B cell (primary cell): Measurements from ENCODE around the gene ANKRD49. TPM values are rescaled to one million over a fixed set of nuclear protein-coding genes. Genes with fewer than 3 reads are reported as not detected.

Experiments used
- ATAC-seq: fragments of 200-7000 bp; cut with Tn5 transposase; one replicate; pipeline ENCODE4 v1.10.0; 2021; ENCODE audit warnings: low read depth, mild to moderate bottlenecking, moderate number of reproducible peaks, moderate library complexity
- CTCF ChIA-PET: fragments of 350-600 bp; sonication (Branson Sonifier 250); formaldehyde crosslinking; loops from one replicate; lab custom pipeline; 2021; ENCODE audit warnings: antibody characterized with exemption, inconsistent platforms; lab: Charles Lee
- POLR2A ChIA-PET: fragments of 350-600 bp; sonication (Branson Sonifier 250); formaldehyde crosslinking; loops from one replicate; lab custom pipeline; 2021; ENCODE audit warnings: antibody characterized with exemption; lab: Charles Lee
- DNase-seq: peaks from one replicate; pipeline ENCODE4 v3.0.0; 2013
- H2AFZ ChIP-seq: 2 replicates; pipeline ENCODE4 v1.6.1; 2012; ENCODE audit warnings: mild to moderate bottlenecking, low read depth, low read length; ENCODE audit not compliant: insufficient read depth, poor library complexity, severe bottlenecking
- H3K27ac ChIP-seq, 2 donors: 1 replicate in 1 of 2; 2 replicates in 1 of 2; pipeline ENCODE4 v1.5.1; 2012 to 2013; ENCODE audit warnings: low read length in 2 of 2, mild to moderate bottlenecking in 2 of 2, moderate library complexity in 1 of 2
- H3K27me3 ChIP-seq, 4 experiments: fragments of 200-600 bp in 1 of 4; sonication (generic) in 1 of 4; replicated peaks in 1 of 4; 1 replicate in 2 of 4; 2 replicates in 2 of 4; pipeline versions ENCODE4 v1.6.1 to v1.7.0; 2013 to 2016; ENCODE audit warnings: low read length in 3 of 4, mild to moderate bottlenecking in 2 of 4, mixed read lengths in 1 of 4, moderate library complexity in 1 of 4; ENCODE audit not compliant: insufficient read depth in 4 of 4, control insufficient read depth in 3 of 4; ENCODE audit errors: control extremely low read depth in 1 of 4
- H3K36me3 ChIP-seq, 2 experiments: replicated peaks in 1 of 2; 1 replicate in 1 of 2; 2 replicates in 1 of 2; pipeline versions ENCODE4 v1.6.1 to v1.7.1; 2013; ENCODE audit warnings: low read length in 1 of 2; ENCODE audit not compliant: insufficient read depth in 2 of 2, control insufficient read depth in 1 of 2; ENCODE audit errors: control extremely low read depth in 1 of 2, extremely low read depth in 1 of 2
- H3K4me1 ChIP-seq, 2 donors: fragments of 200-600 bp in 1 of 2; sonication (generic) in 1 of 2; 1 replicate in 1 of 2; 2 replicates in 1 of 2; pipeline versions ENCODE4 v1.5.1 to v1.6.1; 2013 to 2017; ENCODE audit warnings: low read length in 2 of 2; ENCODE audit not compliant: control insufficient read depth in 2 of 2, insufficient read depth in 2 of 2
- H3K4me2 ChIP-seq: replicated peaks from 2 replicates; pipeline ENCODE3; 2012; ENCODE audit warnings: mild to moderate bottlenecking, low read depth, low read length; ENCODE audit not compliant: poor library complexity, severe bottlenecking
- H3K4me3 ChIP-seq, 5 experiments: fragments of 200-600 bp in 1 of 5; sonication (generic) in 1 of 5; 1 replicate in 3 of 5; 2 replicates in 2 of 5; pipeline versions ENCODE4 v1.5.1 to v1.7.0; 2011 to 2016; ENCODE audit warnings: low read length in 4 of 5, mild to moderate bottlenecking in 4 of 5, low read depth in 2 of 5, control low read depth in 1 of 5, moderate library complexity in 1 of 5; ENCODE audit not compliant: insufficient read depth in 1 of 5; ENCODE audit errors: control extremely low read depth in 1 of 5, extremely low read depth in 1 of 5
- H3K79me2 ChIP-seq: fragments of 200-600 bp; sonication (generic); one replicate; pipeline ENCODE4 v1.6.0; 2016; ENCODE audit warnings: low read length; ENCODE audit not compliant: control insufficient read depth, insufficient read depth
- H3K9ac ChIP-seq: fragments of 200-600 bp; sonication (generic); 2 replicates; pipeline ENCODE4 v1.6.1; 2017; ENCODE audit warnings: mild to moderate bottlenecking, low read length, moderate library complexity
- H3K9me3 ChIP-seq, 3 donors: one replicate each; pipeline versions ENCODE4 v1.6.1 to v1.7.1; 2013; ENCODE audit warnings: low read length in 2 of 3; ENCODE audit not compliant: control insufficient read depth in 2 of 3, insufficient read depth in 1 of 3; ENCODE audit errors: control extremely low read depth in 1 of 3
- H4K20me1 ChIP-seq: 2 replicates; pipeline ENCODE4 v1.6.0; 2012; ENCODE audit warnings: mild to moderate bottlenecking, low read length; ENCODE audit not compliant: insufficient read depth, control insufficient read depth, poor library complexity, severe bottlenecking
- H3K27ac Mint-ChIP-seq: one replicate; pipeline ENCODE4 v1.8.0; 2021; ENCODE audit warnings: mixed read lengths
- H3K27me3 Mint-ChIP-seq: one replicate; pipeline ENCODE4 v1.8.0; 2021; ENCODE audit warnings: mixed read lengths
- H3K4me1 Mint-ChIP-seq: one replicate; pipeline ENCODE4 v1.8.0; 2021; ENCODE audit warnings: mixed read lengths
- H3K4me3 Mint-ChIP-seq: one replicate; pipeline ENCODE4 v1.8.0; 2021; ENCODE audit warnings: mixed read lengths
- H3K9me3 Mint-ChIP-seq: one replicate; pipeline ENCODE4 v1.8.0; 2022; ENCODE audit warnings: mixed read lengths; ENCODE audit not compliant: insufficient read depth
- EZH2 ChIP-seq: IDR thresholded peaks from 2 replicates; pipeline ENCODE4 v1.6.1; 2012; ENCODE audit warnings: borderline replicate concordance, low read depth, mild to moderate bottlenecking, moderate library complexity, low read length; ENCODE audit not compliant: insufficient read depth, poor library complexity, severe bottlenecking
- WGBS: methylation state at CpG from one replicate; pipeline ENCODE4 v1.1.5; 2013; ENCODE audit warnings: missing lambda C conversion rate; ENCODE audit not compliant: insufficient coverage; 5-methylcytosine and 5-hydroxymethylcytosine counted together
- intact Hi-C: fragments of 100-400 bp; cut with micrococcal nuclease; formaldehyde crosslinking; loops from one replicate; pipeline ENCODE4 v1.10.0; 2022
- polyA plus RNA-seq: library from polyadenylated mRNA; depleted of rRNA; stranded (reverse); fragments of >200 nt; gene quantifications from 2 replicates; pipeline ENCODE4 v1.2.3, GENCODE V29; 2012
- total RNA-seq, 2 donors: library from RNA; stranded (reverse); fragments of 120-200 nt in 1 of 2; gene quantifications; 1 replicate in 1 of 2; 2 replicates in 1 of 2; pipeline versions ENCODE4 v1.2.3 to v1.2.4, GENCODE V29; 2013 to 2022
- TF ChIP-seq, protein P1 (sequence below): fragments of 200-600 bp; IDR thresholded peaks from one replicate; pipeline ENCODE4 v1.8.0; 2022; ENCODE audit warnings: antibody characterized with exemption, mild to moderate bottlenecking

The ANKRD49 gene
- total and polyA plus RNA-seq, 2 donors (not counting 1 experiment from before 2014, with no cell fraction given) = 21.3 to 51.4 TPM

DNA sequence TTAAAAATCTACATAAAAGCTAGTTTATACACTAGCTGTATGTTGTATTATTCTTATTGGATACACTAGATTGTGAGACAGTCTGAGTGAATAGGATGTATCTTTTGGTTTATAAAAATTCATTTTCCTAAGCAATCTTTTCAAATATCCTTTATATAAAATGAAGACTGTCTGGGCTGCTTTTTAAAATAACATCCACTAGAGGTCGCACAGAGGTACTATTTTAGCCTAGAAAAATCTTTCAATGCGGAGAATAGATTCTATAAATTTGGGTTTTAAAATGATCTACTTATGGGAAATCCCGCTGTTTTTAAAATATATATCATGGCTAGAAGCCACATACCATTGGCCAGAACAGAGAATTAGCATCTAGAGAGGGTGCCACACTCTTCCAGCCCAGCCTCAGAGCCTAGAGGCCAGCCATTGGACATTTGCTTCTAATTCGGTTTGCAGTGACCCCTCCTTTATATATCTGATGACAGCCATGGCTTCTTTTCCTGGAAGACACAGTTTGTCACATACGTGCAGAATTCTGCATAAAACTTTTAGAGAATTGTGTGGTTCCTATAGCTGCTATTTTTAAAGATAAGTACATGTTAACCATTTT is 25.8 kb downstream of the ANKRD49 start:
- intact Hi-C loops = loop anchor here (1.0 to 10.0 kb wide), 3 partner anchors 378 to 1907 kb away; no protein-coding TSS in a partner anchor
- CTCF ChIA-PET = interaction anchor here (0.6 to 2.9 kb wide), 10 partner anchors 9 to 1907 kb away, joined by 3 to 16 read pairs (median 4); no protein-coding TSS in a partner anchor
- no peak overlapping the region for H3K4me3 Mint-ChIP-seq
- DNase-seq (peak; percentile 48), ATAC-seq (no peak)
- TF ChIP-seq EZH2 = no peak
- TF ChIP-seq, protein P1, sequence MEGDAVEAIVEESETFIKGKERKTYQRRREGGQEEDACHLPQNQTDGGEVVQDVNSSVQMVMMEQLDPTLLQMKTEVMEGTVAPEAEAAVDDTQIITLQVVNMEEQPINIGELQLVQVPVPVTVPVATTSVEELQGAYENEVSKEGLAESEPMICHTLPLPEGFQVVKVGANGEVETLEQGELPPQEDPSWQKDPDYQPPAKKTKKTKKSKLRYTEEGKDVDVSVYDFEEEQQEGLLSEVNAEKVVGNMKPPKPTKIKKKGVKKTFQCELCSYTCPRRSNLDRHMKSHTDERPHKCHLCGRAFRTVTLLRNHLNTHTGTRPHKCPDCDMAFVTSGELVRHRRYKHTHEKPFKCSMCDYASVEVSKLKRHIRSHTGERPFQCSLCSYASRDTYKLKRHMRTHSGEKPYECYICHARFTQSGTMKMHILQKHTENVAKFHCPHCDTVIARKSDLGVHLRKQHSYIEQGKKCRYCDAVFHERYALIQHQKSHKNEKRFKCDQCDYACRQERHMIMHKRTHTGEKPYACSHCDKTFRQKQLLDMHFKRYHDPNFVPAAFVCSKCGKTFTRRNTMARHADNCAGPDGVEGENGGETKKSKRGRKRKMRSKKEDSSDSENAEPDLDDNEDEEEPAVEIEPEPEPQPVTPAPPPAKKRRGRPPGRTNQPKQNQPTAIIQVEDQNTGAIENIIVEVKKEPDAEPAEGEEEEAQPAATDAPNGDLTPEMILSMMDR = peak; percentile 83
- H3K9me3 Mint-ChIP-seq = no peaks in the 10 kb centered on the region
- H3K9ac ChIP-seq = no peak overlapping the region
- peaks cover 27% of the 10 kb centered on the region for H3K27me3 Mint-ChIP-seq
- H3K4me2 ChIP-seq = peak overlapping the region; percentile 10
- H3K4me1 ChIP-seq = no peaks in the 10 kb centered on the region
- no peaks in the 10 kb centered on the region for H3K79me2 ChIP-seq
- peak overlapping the region; percentile 29 for H2AFZ ChIP-seq
- H3K36me3 ChIP-seq = no peaks in the 10 kb centered on the region
- H3K4me3 ChIP-seq = no peak overlapping the region
- H3K27me3 ChIP-seq = peaks cover 0 to 4% (median 2%) of the 10 kb centered on the region in 4 experiments
- H3K27ac ChIP-seq = no peak overlapping the region
- H3K9me3 ChIP-seq = no peaks in the 10 kb centered on the region
- POLR2A ChIA-PET = no interaction called here
- no peaks in the 10 kb centered on the region for H3K4me1 Mint-ChIP-seq
- H4K20me1 ChIP-seq = no peaks in the 10 kb centered on the region
- H3K27ac Mint-ChIP-seq = no peak overlapping the region
- WGBS = no CpG with 5 or more reads among the region's 5 CpGs

DNA sequence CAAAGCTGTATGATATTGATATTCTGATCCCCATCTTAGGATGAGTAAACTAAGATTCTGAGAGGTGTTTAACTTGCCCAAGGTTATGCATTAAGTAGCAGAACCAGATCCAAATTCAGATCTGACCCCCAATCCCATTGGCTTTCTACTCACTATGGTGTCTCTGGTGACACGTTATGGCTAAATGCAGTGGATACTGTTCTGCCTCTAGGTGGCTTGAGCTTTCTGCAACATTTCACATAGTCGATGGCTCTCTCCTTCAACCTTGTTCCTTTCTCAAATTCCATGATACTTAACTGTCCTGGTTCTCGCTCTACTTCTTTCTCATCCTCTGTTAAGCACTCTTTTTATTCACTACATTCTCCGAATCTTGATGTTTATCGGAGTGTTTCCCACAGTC is 27.9 kb downstream of the ANKRD49 start:
- ATAC-seq (no peak), DNase-seq (no peak)
- no peak overlapping the region for H3K9ac ChIP-seq
- ChIA-PET POLR2A (no interaction called here), CTCF (interaction anchor here (0.6 to 2.9 kb wide), 6 partner anchors 13 to 1906 kb away, joined by 3 to 11 read pairs (median 3); no protein-coding TSS in a partner anchor)
- TF ChIP-seq, protein P1 = no peak
- no peak for TF ChIP-seq EZH2
- Mint-ChIP-seq H3K4me1 (no peaks in the 10 kb centered on the region), H3K27me3 (peaks cover 24% of the 10 kb centered on the region), H3K4me3 (no peak overlapping the region), H3K27ac (no peak overlapping the region), H3K9me3 (no peaks in the 10 kb centered on the region)
- H3K4me2 ChIP-seq = no peak overlapping the region
- no peaks in the 10 kb centered on the region for H4K20me1 ChIP-seq
- H3K4me3 ChIP-seq = no peak overlapping the region
- H3K27me3 ChIP-seq = peaks cover 0 to 4% (median 0%) of the 10 kb centered on the region in 4 experiments
- H3K9me3 ChIP-seq = no peaks in the 10 kb centered on the region
- no peak overlapping the region for H2AFZ ChIP-seq
- intact Hi-C loops = loop anchor here (10.0 kb wide), 1 partner anchor 613 kb away; no protein-coding TSS in a partner anchor
- no peaks in the 10 kb centered on the region for H3K36me3 ChIP-seq
- H3K27ac ChIP-seq = no peak overlapping the region
- 75% methylated on average over 5 of the region's 5 CpGs for WGBS
- no peaks in the 10 kb centered on the region for H3K4me1 ChIP-seq
- H3K79me2 ChIP-seq = no peaks in the 10 kb centered on the region
